Fibroblast of mammary gland (primary cell): Measurements from ENCODE around the gene SPHK2.
A peak's percentile ranks its signal among the peaks of the same experiment; 100 is the strongest.
"Not testable (repeated sequence)": the region's sequence is repeated elsewhere in the genome, so short reads cannot be mapped to it uniquely, and the experiment has no call there.

ENCODE experiments used
- DNase-seq: peaks from one replicate; pipeline ENCODE4 v3.0.0-alpha.2; 2010; ENCODE audit warnings: low read depth
- H3K4me3 ChIP-seq: 2 replicates; pipeline ENCODE4 v1.5.1; 2011; ENCODE audit warnings: low read depth, mild to moderate bottlenecking, low read length, moderate library complexity; ENCODE audit not compliant: control insufficient read depth
- CTCF ChIP-seq: conservative IDR thresholded peaks from 2 replicates; pipeline ENCODE4 v1.5.1; 2011; ENCODE audit warnings: low read depth, low read length, inconsistent platforms; ENCODE audit not compliant: control insufficient read depth, insufficient read depth

SPHK2 gene

GRCh38 chr19:48618916-48619691 is at the start of gene SPHK2, which contains the start of gene RPL18:
Gene SPHK2 (plus strand): TSS chr19:48619506. CDS start chr19:48620515, 1,009 bp downstream.
Gene RPL18 (minus strand): TSS chr19:48619178. CDS start chr19:48619143, 35 bp downstream.
- TF ChIP-seq CTCF, result no peak
- DNase-seq, result peak; percentile 100
- H3K4me3 ChIP-seq, result peak within 1 kb of the TSS; percentile 100

GRCh38 chr19:48569814-48570213 is 49.5 kb upstream of the SPHK2 start:
- no peak for TF ChIP-seq CTCF
- peak; percentile 65 for DNase-seq
- H3K4me3 ChIP-seq, result no peak overlapping the region

- no peak for DNase-seq
- no peak overlapping the region for H3K4me3 ChIP-seq
- no peak for TF ChIP-seq CTCF
These were observed 47.7 kb upstream of the SPHK2 start for GRCh38 chr19:48571378-48572162.

GRCh38 chr19:48573163-48573505 is 46.2 kb upstream of the SPHK2 start:
- DNase-seq, result no peak
- TF ChIP-seq CTCF, result no peak
- no peak overlapping the region for H3K4me3 ChIP-seq

GRCh38 chr19:48575931-48576622 is 43.2 kb upstream of the SPHK2 start:
- H3K4me3 ChIP-seq, result no peak overlapping the region
- no peak for DNase-seq
- no peak for TF ChIP-seq CTCF

- not testable (repeated sequence) for H3K4me3 ChIP-seq, DNase-seq
These were observed 41.4 kb upstream of the SPHK2 start for GRCh38 chr19:48577908-48578307.

GRCh38 chr19:48578891-48579290 is 40.4 kb upstream of the SPHK2 start:
- no peak overlapping the region for H3K4me3 ChIP-seq
- TF ChIP-seq CTCF, result no peak

More at GRCh38 chr19:48578891-48579290, 40.4 kb upstream of the SPHK2 start:
- DNase-seq, result no peak
